Ovary (tissue), 9 donors: ENCODE measurements around the gene SMURF1. TPM values are rescaled to one million over a fixed set of nuclear protein-coding genes. Genes with fewer than 3 reads are reported as not detected.

Experiments
- DNase-seq, 5 donors: peaks; one replicate each; pipeline ENCODE4 v3.0.0-alpha.2; 2019 to 2020
- H3K27ac ChIP-seq, 2 donors: fragments of 200-600 bp; one replicate each; pipeline versions ENCODE4 v1.5.1 to v1.8.0; 2019 to 2022
- H3K27me3 ChIP-seq: fragments of 200-600 bp; one replicate; pipeline ENCODE4 v1.8.0; 2022
- H3K36me3 ChIP-seq: fragments of 200-600 bp; sonication (generic); one replicate; pipeline ENCODE4 v1.5.1; 2019
- H3K4me1 ChIP-seq: one replicate; pipeline ENCODE4 v1.8.1; 2013; ENCODE audit warnings: mild to moderate bottlenecking, moderate library complexity; ENCODE audit not compliant: insufficient read depth
- H3K4me3 ChIP-seq: fragments of 200-600 bp; sonication (generic); one replicate; pipeline ENCODE4 v1.5.1; 2017
- H3K9me3 ChIP-seq, 2 donors: fragments of 200-600 bp in 1 of 2; sonication (generic) in 1 of 2; one replicate each; pipeline versions ENCODE4 v1.5.1 to v1.8.1; 2013 to 2019; ENCODE audit warnings: mild to moderate bottlenecking in 1 of 2, moderate library complexity in 1 of 2
- EP300 ChIP-seq: sonication (generic); formaldehyde crosslinking; IDR thresholded peaks from one replicate; pipeline ENCODE4 v1.6.1; 2017; ENCODE audit warnings: antibody characterized with exemption
- POLR2A ChIP-seq: fragments of 450-650 bp; IDR thresholded peaks from one replicate; pipeline ENCODE4 v1.6.1; 2017; ENCODE audit warnings: antibody characterized with exemption, mild to moderate bottlenecking, moderate library complexity
- WGBS, 3 donors: extraction: QIAGEN DNeasy Blood & Tissue Kit in 1 of 3; methylation state at CpG; one replicate each; pipeline versions ENCODE4 v1.1.5 to v1.1.7; 2013 to 2017; 5-methylcytosine and 5-hydroxymethylcytosine counted together
- intact Hi-C, 4 donors: fragments of 100-400 bp; cut with DNase I; formaldehyde crosslinking; loops; one replicate each; pipeline versions ENCODE4 v1.11.0 to v1.15.1; 2022 to 2023
- polyA plus RNA-seq, 2 donors: library from polyadenylated mRNA; stranded (reverse); fragments of 200-250 nt in 1 of 2; fragments of 350-450 nt in 1 of 2; fragmentation: Illumina TruSeq in 1 of 2; extraction: RNeasy Lipid Tissue Mini Kit (QIAGEN cat#74804) in 1 of 2; gene quantifications; one replicate each; pipeline ENCODE4 v1.2.3, GENCODE V29; 2013 to 2014
- total RNA-seq, 7 donors: library from RNA; depleted of rRNA in 2 of 7; stranded (reverse); fragments of >200 nt in 2 of 7; fragmentation: NEBNext Ultra II Directional in 3 of 7; extraction: Animal tissue kit (Norgen Biotek cat#: 25700) in 3 of 7; gene quantifications; one replicate each; pipeline versions ENCODE4 v1.1.0 to v1.2.4, GENCODE V29; 2016 to 2023
- TF ChIP-seq, protein P1 (sequence below), 3 donors: fragments of 450-650 bp in 2 of 3; fragments of 200-600 bp in 1 of 3; IDR thresholded peaks; one replicate each; pipeline versions ENCODE4 v1.5.1 to v1.8.0; 2016 to 2022; ENCODE audit warnings: antibody characterized with exemption in 3 of 3, mild to moderate bottlenecking in 1 of 3
- donor health status: DM: no; HTN: no; CAD: no; lungs with moderate emphysema.
- donor health status: DM: no; HTN: no; CAD: no.
- donor health status: Bipolar disorder and iron deficiency.
- donor health status: DM: yes; HTN: yes; CAD: no.
- donor health status: DM: no; HTN: no; CAD: no.
- donor health status: DM: yes; HTN: yes; CAD: no.

The SMURF1 gene
- total and polyA plus RNA-seq, 9 donors, result 15.1 to 40.3 (median 27.2) TPM

DNA sequence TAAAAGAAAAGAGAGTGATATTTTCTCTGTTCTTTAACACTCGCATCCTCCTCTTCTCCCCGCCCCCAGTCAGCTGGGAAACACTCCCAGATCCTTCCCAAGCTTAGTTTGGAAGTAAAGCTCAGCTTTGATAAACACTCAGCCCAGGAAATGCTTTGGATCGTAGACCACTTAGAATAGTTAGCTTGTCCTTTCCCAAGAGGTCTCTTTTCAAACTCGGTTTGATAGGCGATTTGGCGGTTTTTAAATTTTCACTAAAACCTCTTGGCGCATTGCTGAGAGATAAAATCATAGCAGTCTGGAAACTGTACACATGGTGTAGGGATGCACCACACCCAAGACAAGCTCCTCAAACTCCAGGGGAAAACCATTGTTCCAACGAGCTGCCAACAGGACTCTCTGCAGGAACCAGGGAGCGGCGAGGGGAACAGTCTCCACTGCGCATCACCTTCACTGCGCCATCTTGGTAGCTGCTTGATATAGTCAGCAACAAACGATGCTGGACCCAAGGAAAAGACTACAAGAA is 22.3 kb downstream of the SMURF1 start:
- TF ChIP-seq, protein P1, sequence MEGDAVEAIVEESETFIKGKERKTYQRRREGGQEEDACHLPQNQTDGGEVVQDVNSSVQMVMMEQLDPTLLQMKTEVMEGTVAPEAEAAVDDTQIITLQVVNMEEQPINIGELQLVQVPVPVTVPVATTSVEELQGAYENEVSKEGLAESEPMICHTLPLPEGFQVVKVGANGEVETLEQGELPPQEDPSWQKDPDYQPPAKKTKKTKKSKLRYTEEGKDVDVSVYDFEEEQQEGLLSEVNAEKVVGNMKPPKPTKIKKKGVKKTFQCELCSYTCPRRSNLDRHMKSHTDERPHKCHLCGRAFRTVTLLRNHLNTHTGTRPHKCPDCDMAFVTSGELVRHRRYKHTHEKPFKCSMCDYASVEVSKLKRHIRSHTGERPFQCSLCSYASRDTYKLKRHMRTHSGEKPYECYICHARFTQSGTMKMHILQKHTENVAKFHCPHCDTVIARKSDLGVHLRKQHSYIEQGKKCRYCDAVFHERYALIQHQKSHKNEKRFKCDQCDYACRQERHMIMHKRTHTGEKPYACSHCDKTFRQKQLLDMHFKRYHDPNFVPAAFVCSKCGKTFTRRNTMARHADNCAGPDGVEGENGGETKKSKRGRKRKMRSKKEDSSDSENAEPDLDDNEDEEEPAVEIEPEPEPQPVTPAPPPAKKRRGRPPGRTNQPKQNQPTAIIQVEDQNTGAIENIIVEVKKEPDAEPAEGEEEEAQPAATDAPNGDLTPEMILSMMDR (IDR thresholded peaks at IDR 0.05), result no peak
- TF ChIP-seq POLR2A (no peak), EP300 (no peak)
- Histone ChIP-seq H3K27me3 (no peaks in the 10 kb centered on the region), H3K4me3 (no peak overlapping the region), H3K36me3 (no peaks in the 10 kb centered on the region), H3K9me3 (no peaks in the 10 kb centered on the region), H3K4me1 (peaks cover 17% of the 10 kb centered on the region), H3K27ac (peak overlapping the region in 1 of 2 donors; percentile 51)
- intact Hi-C loops, result no loop called here
- peak in 2 of 5 donors; percentile 55 to 62 for DNase-seq
- 38 to 42% (median 42%) methylated on average over 13 of the region's 13 CpGs for WGBS, 3 donors

DNA sequence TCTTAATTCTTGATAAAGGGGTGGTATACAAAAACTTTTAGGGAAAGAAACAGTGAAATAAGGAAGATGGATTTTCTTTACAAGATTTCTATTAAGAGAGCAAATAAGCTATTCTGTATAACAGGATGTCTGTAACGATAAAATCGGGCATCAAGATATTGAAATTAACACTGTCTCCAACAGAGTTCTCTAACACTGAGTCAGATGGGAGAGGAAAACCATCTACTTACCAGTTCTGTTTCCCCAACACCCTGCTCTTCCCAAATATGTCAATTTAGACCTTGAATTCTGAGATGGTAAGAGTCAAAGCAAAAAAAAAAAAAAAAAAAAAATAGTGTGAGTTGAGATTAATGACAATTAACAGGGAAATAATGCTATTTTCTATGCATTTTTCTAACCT is 23.0 kb downstream of the SMURF1 start:
- Histone ChIP-seq H3K27me3 (no peaks in the 10 kb centered on the region), H3K4me1 (peaks cover 17% of the 10 kb centered on the region)

DNA sequence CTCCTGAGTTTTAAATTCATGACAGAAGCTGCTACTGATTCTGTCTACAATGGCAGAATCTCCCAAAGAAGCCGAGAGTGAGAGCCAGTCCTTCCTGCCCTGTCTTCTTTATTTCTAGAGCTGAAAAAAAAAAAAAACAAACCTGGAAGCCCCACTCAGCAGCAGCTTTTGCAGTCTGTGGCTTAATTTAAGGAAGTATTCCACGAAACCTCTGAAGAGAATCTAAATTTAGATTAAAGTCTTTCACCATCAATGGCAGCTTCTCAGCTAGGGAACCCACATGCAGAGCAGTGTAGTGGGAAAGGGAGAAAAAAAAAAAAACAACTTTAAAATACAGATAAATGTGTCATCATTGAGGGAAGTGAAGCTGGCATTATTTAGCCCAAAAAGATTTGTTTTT is 23.4 kb downstream of the SMURF1 start:
- intact Hi-C loops, result no loop called here
- Histone ChIP-seq H3K27me3 (no peaks in the 10 kb centered on the region), H3K27ac (peak overlapping the region in 1 of 2 donors; percentile 19), H3K9me3 (no peaks in the 10 kb centered on the region), H3K36me3 (no peaks in the 10 kb centered on the region), H3K4me3 (no peak overlapping the region), H3K4me1 (peaks cover 17% of the 10 kb centered on the region)
- no peak for TF ChIP-seq POLR2A
- TF ChIP-seq EP300, result no peak
- TF ChIP-seq, protein P1 (IDR thresholded peaks at IDR 0.05), result no peak
- 8 to 19% (median 12%) methylated on average over 2 of the region's 2 CpGs for WGBS, 3 donors
- no peak for DNase-seq

More for the DNA sequence above, 23.0 kb downstream of the SMURF1 start:
- TF ChIP-seq EP300 (no peak), POLR2A (no peak)
- TF ChIP-seq, protein P1 (IDR thresholded peaks at IDR 0.05), result no peak
- no peaks in the 10 kb centered on the region for H3K36me3 ChIP-seq
- 19 to 30% (median 22%) methylated on average over 2 of the region's 2 CpGs for WGBS, 3 donors
- intact Hi-C loops, result no loop called here
- no peaks in the 10 kb centered on the region for H3K9me3 ChIP-seq
- no peak overlapping the region for H3K4me3 ChIP-seq
- peak overlapping the region in 1 of 2 donors; percentile 17 for H3K27ac ChIP-seq
- DNase-seq, result no peak

DNA sequence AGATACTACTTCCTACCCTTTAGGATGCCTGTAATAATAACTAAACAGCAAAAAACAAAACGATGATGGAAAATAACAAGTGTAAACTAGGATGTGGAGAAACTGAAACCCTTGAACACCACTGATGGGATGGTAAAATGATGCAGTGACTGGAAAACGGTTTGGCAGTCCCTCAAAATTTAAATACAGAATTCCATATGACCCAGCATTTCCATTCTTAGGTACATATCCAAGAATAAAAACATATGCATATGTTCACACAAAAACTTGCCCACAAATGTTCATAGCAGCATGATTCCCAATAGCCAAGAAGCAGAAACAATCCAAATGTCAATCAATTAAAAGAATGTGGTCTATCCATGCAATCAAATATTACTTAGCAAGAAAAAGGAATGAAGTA is 25.8 kb downstream of the SMURF1 start:
- TF ChIP-seq, protein P1 (IDR thresholded peaks at IDR 0.05), result no peak
- TF ChIP-seq POLR2A (no peak), EP300 (no peak)
- intact Hi-C loops, result no loop called here
- DNase-seq, result no peak
- Histone ChIP-seq H3K4me1 (peaks cover 12% of the 10 kb centered on the region), H3K36me3 (no peaks in the 10 kb centered on the region), H3K4me3 (no peak overlapping the region), H3K9me3 (no peaks in the 10 kb centered on the region), H3K27me3 (no peaks in the 10 kb centered on the region), H3K27ac (no peak overlapping the region)
- WGBS, 3 donors, result 79 to 84% (median 83%) methylated on average over 2 of the region's 2 CpGs
